Cortex of kidney (tissue), 1 donor: ENCODE data around the gene NUDT5.

Experiments
- DNase-seq: peaks from one replicate; lab custom pipeline; 2025; lab: John Stamatoyannopoulos, UW

The NUDT5 gene

GRCh38 chr10:12165036-12165435 is 30.7 kb downstream of the NUDT5 start:
- no peak for DNase-seq

GRCh38 chr10:12164085-12164484 is 31.6 kb downstream of the NUDT5 start:
- DNase-seq = no peak

DNA sequence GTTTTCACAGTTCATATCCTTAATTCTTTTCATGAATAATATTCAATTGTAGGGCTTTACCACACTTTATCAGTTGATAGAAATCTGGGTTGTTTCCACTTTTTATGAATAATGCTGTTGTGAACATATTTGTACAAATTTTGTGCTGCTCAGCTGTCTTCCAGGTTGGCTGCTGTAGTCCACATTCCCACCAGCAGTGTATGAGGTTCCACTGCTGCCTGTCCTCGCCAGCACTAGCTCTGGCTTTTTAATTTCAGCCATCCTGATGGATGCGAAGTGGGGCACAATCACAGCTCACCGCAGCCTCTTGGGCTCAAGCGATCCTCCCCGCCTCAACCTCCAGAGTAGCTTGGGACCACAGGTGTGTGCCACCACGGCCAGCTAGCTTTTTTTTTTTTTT is 32.8 kb downstream of the NUDT5 start:
- no peak for DNase-seq

DNA sequence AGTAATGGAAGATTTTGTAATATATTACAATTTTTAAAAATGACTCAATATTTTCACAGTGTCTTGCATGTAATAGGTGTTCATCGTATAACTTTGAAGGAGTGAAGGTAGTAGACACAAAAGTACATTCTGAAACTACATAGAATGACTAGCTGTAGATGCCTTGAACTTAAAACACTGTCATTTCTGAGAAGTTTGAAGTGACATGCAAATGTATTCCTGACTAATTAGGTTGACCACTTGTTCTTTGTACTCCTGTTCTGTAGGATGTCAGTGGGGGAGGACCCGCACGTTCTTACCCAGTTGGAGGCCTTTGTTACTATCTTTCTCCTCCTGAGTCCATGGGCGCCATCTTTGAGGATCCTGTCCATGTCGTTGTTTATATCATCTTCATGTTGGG is 35.0 kb downstream of the NUDT5 start:
- DNase-seq = no peak

- DNase-seq = no peak
These were observed 37.6 kb downstream of the NUDT5 start for GRCh38 chr10:12158111-12158510.

DNA sequence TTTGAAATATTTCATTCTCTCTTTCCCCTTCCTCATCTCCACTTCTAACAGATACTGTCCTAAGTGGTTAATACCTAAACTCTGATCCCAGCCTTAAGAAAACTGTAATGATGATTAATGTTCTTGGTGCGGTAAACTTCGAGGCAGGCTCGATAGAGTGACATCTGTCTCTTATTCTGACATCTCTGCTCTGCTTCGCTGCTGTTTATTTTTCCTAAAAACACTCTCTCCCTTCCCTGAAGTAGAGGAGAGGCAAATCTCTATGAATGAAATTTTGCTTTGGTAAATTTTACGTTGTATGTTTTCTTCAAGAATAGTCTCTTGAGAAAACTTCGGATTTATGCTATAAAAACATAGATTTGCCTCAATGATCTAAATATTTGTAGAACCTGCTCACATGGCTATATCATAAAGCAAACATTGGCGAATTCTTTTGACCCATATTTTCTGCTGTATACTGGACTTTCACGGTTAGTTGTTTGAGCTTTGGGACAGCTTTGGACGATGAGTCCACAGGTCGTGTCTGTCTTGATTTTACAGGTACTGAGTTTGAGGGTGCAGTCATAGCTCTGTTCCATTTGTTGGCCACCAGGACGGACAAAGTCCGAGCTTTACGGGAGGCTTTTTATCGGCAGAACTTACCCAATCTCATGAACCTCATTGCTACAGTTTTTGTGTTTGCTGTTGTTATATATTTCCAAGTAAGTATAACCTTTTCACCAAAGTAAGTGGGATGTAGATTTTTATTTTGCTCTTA is 39.1 kb downstream of the NUDT5 start:
- no peak for DNase-seq

- DNase-seq = no peak
These were observed 41.2 kb downstream of the NUDT5 start for GRCh38 chr10:12154516-12154915.

GRCh38 chr10:12150163-12150562 is 45.5 kb downstream of the NUDT5 start:
- no peak for DNase-seq

DNA sequence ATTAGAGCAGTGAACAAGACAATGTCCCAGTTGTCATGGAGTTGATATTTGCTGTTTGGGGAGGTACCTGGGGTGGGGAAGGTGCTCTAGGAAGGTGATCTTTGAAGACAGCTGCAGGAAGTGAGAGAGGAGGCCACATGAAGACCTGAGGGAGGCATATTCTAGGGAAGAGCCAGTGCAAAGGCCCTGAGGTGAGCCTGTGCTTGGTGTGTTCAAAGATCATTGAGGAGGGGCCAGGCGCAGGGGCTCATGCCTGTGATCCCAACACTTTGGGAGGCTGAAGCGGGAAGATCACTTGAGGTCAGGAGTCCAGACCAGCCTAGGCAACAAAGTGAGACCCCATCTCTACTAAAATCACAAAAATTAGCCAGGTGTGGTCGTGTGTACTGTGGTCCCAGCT is 51.2 kb downstream of the NUDT5 start:
- no peak for DNase-seq

GRCh38 chr10:12140038-12140437 is 55.7 kb downstream of the NUDT5 start:
- no peak for DNase-seq

GRCh38 chr10:12135631-12136030 is 60.1 kb downstream of the NUDT5 start:
- DNase-seq = no peak

DNA sequence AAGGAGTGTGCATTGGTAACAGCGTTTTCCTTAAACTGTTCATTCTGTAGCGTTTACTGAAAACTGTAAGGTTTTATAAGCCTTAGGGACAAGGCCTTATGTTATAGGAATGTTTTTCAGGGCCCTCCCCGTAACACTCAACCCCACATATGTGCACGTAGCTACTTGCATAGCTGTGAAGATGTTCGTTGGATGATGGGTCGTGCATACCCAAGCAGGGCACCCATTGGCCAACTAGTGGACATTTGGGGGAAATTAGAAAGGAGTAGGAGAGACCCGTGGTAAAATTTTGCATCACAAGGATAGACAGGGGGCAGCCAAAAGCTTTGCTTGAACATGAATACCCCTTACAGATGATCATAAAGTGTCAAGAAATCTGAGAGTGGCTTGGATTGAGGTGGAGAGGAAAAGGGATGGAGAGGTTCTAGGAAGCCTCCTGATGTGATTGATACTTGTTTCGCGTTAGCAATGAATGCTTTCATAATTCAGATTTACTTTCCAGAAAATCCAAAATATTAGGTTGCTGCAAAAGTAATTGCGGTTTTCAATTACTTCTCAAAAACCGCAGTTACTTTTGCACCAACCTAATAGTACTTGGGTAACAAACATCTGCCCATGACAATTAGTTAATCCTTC is 65.3 kb downstream of the NUDT5 start:
- no peak for DNase-seq

GRCh38 chr10:12129222-12130111 is 66.2 kb downstream of the NUDT5 start, which contains the start of gene SEC61A2:
Gene SEC61A2 (plus strand): TSS chr10:12129677. CDS start chr10:12129788, 111 bp downstream.
- peak; percentile 61 for DNase-seq

DNA sequence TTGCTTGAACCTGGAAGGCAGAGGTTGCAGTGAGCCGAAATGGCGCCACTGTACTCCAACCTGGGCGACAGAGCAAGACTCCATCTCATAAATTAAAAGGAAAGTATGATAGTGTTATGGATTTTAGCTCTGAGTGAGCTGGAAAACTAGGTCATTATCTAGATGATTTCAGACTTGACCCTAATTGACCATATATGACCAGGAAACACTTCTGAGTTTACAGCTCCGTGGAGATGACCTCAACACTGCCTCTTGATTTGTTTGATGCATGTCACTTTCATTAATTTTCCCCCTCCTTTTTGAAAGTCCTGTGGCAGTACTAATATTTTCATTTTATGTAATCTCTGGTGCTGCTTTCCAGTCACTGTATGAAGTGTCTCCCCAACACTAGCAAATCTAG is 74.0 kb downstream of the NUDT5 start:
- no peak for DNase-seq
